Heart left ventricle (tissue), 13 donors: Measurements from ENCODE around the gene C1orf167.

Experiments
- POLR2A ChIP-seq, 2 donors: fragments of 450-650 bp; IDR thresholded peaks; one replicate each; pipeline ENCODE4 v1.6.1; 2017; ENCODE audit warnings: antibody characterized with exemption in 2 of 2, mild to moderate bottlenecking in 2 of 2, moderate library complexity in 2 of 2
- TF ChIP-seq, protein P1 (sequence below), 12 donors: fragments of 200-600 bp; sonication (generic) in 4 of 12; IDR thresholded peaks; one replicate each; pipeline versions ENCODE4 v1.5.0 to v1.8.0; 2018 to 2022; ENCODE audit warnings: antibody characterized with exemption in 12 of 12, mild to moderate bottlenecking in 5 of 12
- donor health status: ischemic (EF 13 %, LVEDD 7.1; RV severe dilation, severe dysfunction).
- donor health status: DM: no; HTN: yes; CAD: no.
- donor health status: DM: no; HTN: no; CAD: no.
- donor health status: ischemic (EF 25% LVEDD 6.9; RV normal size, moderate dysfunction).
- donor health status: ischemic (EF 25% LVEDD 5.7; RV mildly dilated, moderate dysfunction).
- donor health status: ischemic (EF 35%, LVEDD 5.7; RV mildly dilated, moderate dysfunction).
- donor health status: nonischemic (EF 11% LVEDD 7.7; RV severe dilation, severe dysfunction).
- donor health status: DM: yes; HTN: yes; CAD: no.
- donor health status: PGD.
- donor health status: ischemic (EF 29% LVEDD 5.4; RV normal size, mild dysfunction).
- donor health status: nonischemic (EF 23%, LVEDD 6.1; RV moderate dilation, normal function).

DNA sequence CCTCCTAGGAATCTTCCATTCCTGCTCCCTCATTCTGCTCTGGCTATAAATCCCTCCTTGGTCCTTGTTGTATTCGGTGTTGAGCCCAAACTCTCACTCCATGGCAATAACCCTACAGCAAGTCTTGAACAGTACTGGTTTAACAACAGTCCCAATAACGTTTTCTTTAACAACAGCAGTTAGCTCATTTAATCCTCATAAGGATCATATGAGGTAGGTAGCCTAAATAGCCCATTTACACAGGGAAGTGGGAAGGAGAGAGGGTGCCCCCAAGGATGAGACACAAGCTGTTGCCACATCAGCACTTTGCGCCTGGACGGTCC lies 26.5 kb upstream of the C1orf167 start:
- no peak for TF ChIP-seq POLR2A (IDR thresholded peaks at IDR 0.05)
- TF ChIP-seq, protein P1, sequence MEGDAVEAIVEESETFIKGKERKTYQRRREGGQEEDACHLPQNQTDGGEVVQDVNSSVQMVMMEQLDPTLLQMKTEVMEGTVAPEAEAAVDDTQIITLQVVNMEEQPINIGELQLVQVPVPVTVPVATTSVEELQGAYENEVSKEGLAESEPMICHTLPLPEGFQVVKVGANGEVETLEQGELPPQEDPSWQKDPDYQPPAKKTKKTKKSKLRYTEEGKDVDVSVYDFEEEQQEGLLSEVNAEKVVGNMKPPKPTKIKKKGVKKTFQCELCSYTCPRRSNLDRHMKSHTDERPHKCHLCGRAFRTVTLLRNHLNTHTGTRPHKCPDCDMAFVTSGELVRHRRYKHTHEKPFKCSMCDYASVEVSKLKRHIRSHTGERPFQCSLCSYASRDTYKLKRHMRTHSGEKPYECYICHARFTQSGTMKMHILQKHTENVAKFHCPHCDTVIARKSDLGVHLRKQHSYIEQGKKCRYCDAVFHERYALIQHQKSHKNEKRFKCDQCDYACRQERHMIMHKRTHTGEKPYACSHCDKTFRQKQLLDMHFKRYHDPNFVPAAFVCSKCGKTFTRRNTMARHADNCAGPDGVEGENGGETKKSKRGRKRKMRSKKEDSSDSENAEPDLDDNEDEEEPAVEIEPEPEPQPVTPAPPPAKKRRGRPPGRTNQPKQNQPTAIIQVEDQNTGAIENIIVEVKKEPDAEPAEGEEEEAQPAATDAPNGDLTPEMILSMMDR (IDR thresholded peaks at IDR 0.05): no peak
